K562 (cell line): ENCODE data around the gene RUNDC3A. TPM values are rescaled to one million over a fixed set of nuclear protein-coding genes. Genes with fewer than 3 reads are reported as not detected.

Experiments used
- ATAC-seq: fragments of 200-7000 bp; cut with Tn5 transposase; 3 replicates; pipeline ENCODE4 v1.9.1; 2020; ENCODE audit warnings: moderate library complexity
- BruUV-seq: library from RNA; stranded (reverse); fragments of 400-500 nt; replicated peaks from 2 replicates; lab custom pipeline; 2021; lab: Mats Ljungman, UMichigan
- CTCF ChIA-PET: fragments of 300-600 bp; formaldehyde crosslinking; extraction: SDS; loops from one replicate; lab custom pipeline; 2021; ENCODE audit warnings: low intra/inter-chr PET ratio; lab: Yijun Ruan, JAX
- POLR2A ChIA-PET: fragments of 300-600, 350-650 bp; sonication (Branson Sonifier 250); formaldehyde crosslinking; extraction: SDS; loops from one replicate; lab custom pipeline; 2021; ENCODE audit warnings: antibody characterized with exemption, inconsistent platforms; lab: Yijun Ruan, JAX
- DNase-seq, 4 experiments: peaks; one replicate each; pipeline versions ENCODE4 v3.0.0 to v3.0.0-alpha.2; 2011 to 2018; ENCODE audit warnings: low spot score in 3 of 4, mixed read lengths in 3 of 4; ENCODE audit errors: extremely low read depth in 1 of 4
- FAIRE-seq: peaks from 2 replicates; lab custom pipeline; 2011; peaks lifted over from hg19 to GRCh38; lab: Jason Lieb, UNC
- H2AFZ ChIP-seq: 2 replicates; pipeline ENCODE4 v1.6.0; 2011; ENCODE audit warnings: low read depth, low read length, control low read depth, inconsistent platforms
- H3K27ac ChIP-seq: fragments of 200-600 bp; 3 replicates; pipeline ENCODE4 v1.8.0; 2011; ENCODE audit warnings: low read depth, mild to moderate bottlenecking, control low read depth, inconsistent platforms, low read length, moderate library complexity, mixed read lengths; ENCODE audit errors: extremely low read depth
- H3K27me3 ChIP-seq, 2 experiments: fragments of 300-600 bp in 1 of 2; 2 replicates in 1 of 2; 3 replicates in 1 of 2; pipeline versions ENCODE4 v1.6.0 to v1.8.0; 2011; ENCODE audit warnings: inconsistent platforms in 2 of 2, low read length in 2 of 2, mild to moderate bottlenecking in 1 of 2, mixed read lengths in 1 of 2, moderate library complexity in 1 of 2; ENCODE audit not compliant: control insufficient read depth in 2 of 2, insufficient read depth in 2 of 2
- H3K36me3 ChIP-seq: fragments of 300-600 bp; 3 replicates; pipeline ENCODE4 v1.8.0; 2011; ENCODE audit warnings: mild to moderate bottlenecking, low read length, inconsistent platforms; ENCODE audit not compliant: control insufficient read depth, insufficient read depth
- H3K4me1 ChIP-seq, 2 experiments: fragments of 200-600 bp in 1 of 2; replicated peaks in 1 of 2; 2 replicates in 1 of 2; 3 replicates in 1 of 2; pipeline versions ENCODE4 v1.5.1 to v1.8.0; 2011; ENCODE audit warnings: inconsistent platforms in 2 of 2, low read length in 2 of 2, mild to moderate bottlenecking in 1 of 2, mixed read lengths in 1 of 2, moderate library complexity in 1 of 2; ENCODE audit not compliant: control insufficient read depth in 2 of 2, insufficient read depth in 2 of 2
- H3K4me2 ChIP-seq: 2 replicates; pipeline ENCODE4 v1.6.1; 2011; ENCODE audit warnings: low read length, control low read depth, inconsistent platforms, mixed read lengths; ENCODE audit not compliant: insufficient read depth
- H3K4me3 ChIP-seq: fragments of 200-600 bp; sonication (generic), shearing (Covaris generic); 2 replicates; pipeline ENCODE4 v1.5.1; 2016; ENCODE audit warnings: control low read depth, inconsistent platforms
- H3K79me2 ChIP-seq: fragments of 200-600 bp; 3 replicates; pipeline ENCODE4 v1.8.0; 2011; ENCODE audit warnings: low read length, inconsistent platforms; ENCODE audit not compliant: control insufficient read depth, insufficient read depth
- H3K9ac ChIP-seq, 2 experiments: 2 replicates each; pipeline versions ENCODE4 v1.6.0 to v1.6.1; 2011; ENCODE audit warnings: low read depth in 2 of 2, low read length in 2 of 2, control low read depth in 1 of 2, inconsistent platforms in 1 of 2, mild to moderate bottlenecking in 1 of 2, mixed read lengths in 1 of 2; ENCODE audit not compliant: insufficient read depth in 1 of 2
- H3K9me1 ChIP-seq: one replicate; pipeline ENCODE4 v1.6.0; 2011; ENCODE audit warnings: inconsistent platforms, mild to moderate bottlenecking, low read length, moderate library complexity; ENCODE audit not compliant: control insufficient read depth, insufficient read depth
- H3K9me3 ChIP-seq: replicated peaks from 2 replicates; pipeline ENCODE4 v1.5.1; 2011; ENCODE audit warnings: low read depth, low read length, inconsistent platforms; ENCODE audit not compliant: control insufficient read depth, insufficient read depth
- H4K20me1 ChIP-seq: replicated peaks from 2 replicates; pipeline ENCODE4 v1.6.1; 2011; ENCODE audit warnings: low read length, inconsistent platforms, mixed read lengths; ENCODE audit not compliant: control insufficient read depth, insufficient read depth
- HMBOX1 ChIP-seq: sonication (generic); IDR thresholded peaks from 2 replicates; pipeline ENCODE4 v1.6.1; 2016
- JUNB ChIP-seq: fragments of 450-650 bp; formaldehyde crosslinking; conservative IDR thresholded peaks from 2 replicates; pipeline ENCODE4 v1.4.0; 2020; ENCODE audit warnings: mild to moderate bottlenecking
- MCM2 ChIP-seq: fragments of 450-650 bp; IDR thresholded peaks from 2 replicates; pipeline ENCODE4 v1.6.1; 2017; ENCODE audit warnings: low read depth, mild to moderate bottlenecking
- MYC ChIP-seq, 2 experiments: fragments of 250-450 bp in 1 of 2; sonication (Bioruptor Pico) in 1 of 2; IDR thresholded peaks; 2 replicates each; pipeline versions ENCODE4 v1.5.1 to v1.6.1; 2012 to 2021; ENCODE audit warnings: low read depth in 2 of 2, borderline replicate concordance in 1 of 2, improper control_type of control experiment in 1 of 2, low read length in 1 of 2, mild to moderate bottlenecking in 1 of 2, moderate library complexity in 1 of 2
- PHF20 ChIP-seq: fragments of 450-650 bp; IDR thresholded peaks from 2 replicates; pipeline ENCODE4 v1.6.1; 2018; ENCODE audit not compliant: partially characterized antibody
- PRPF4 ChIP-seq: fragments of 200-400 bp; formaldehyde crosslinking; IDR thresholded peaks from one replicate; pipeline ENCODE4 v1.6.1; 2017; ENCODE audit warnings: low read length, low read depth, mild to moderate bottlenecking; ENCODE audit not compliant: insufficient read depth, poor library complexity, severe bottlenecking
- SMARCA5 ChIP-seq: fragments of 450-650 bp; IDR thresholded peaks from 2 replicates; pipeline ENCODE4 v1.6.1; 2016
- TEAD4 ChIP-seq, 2 experiments: sonication (generic) in 1 of 2; formaldehyde crosslinking in 1 of 2; IDR thresholded peaks; 2 replicates each; pipeline versions ENCODE4 v1.6.1 to v1.8.0; 2012 to 2022; ENCODE audit warnings: borderline replicate concordance in 1 of 2, inconsistent platforms in 1 of 2, low read length in 1 of 2, mild to moderate bottlenecking in 1 of 2, missing genetic modification reagents in 1 of 2
- ZNF12 ChIP-seq: sonication (generic); formaldehyde crosslinking; IDR thresholded peaks from 2 replicates; pipeline ENCODE4 v1.4.0; 2020; ENCODE audit warnings: mild to moderate bottlenecking, missing genetic modification reagents
- ZNF175 ChIP-seq: fragments of 200-800 bp; sonication (Bioruptor generic); IDR thresholded peaks from 2 replicates; pipeline ENCODE4 v1.6.1; 2016; ENCODE audit warnings: low read depth, mild to moderate bottlenecking, missing genetic modification characterization, missing compliant biosample characterization
- WGBS: fragments of 100-300 bp; shearing (Covaris generic); methylation state at CpG from one replicate; pipeline ENCODE4 v1.1.6; 2016; ENCODE audit warnings: low coverage, mixed read lengths; ENCODE audit not compliant: insufficient coverage; ENCODE audit errors: missing lambda C conversion rate; 5-methylcytosine and 5-hydroxymethylcytosine counted together
- in situ Hi-C: fragments of 300-500 bp; cut with MboI; formaldehyde crosslinking; loops from 4 replicates; pipeline ENCODE4 v1.15.0; 2018; ENCODE audit warnings: inconsistent platforms, mixed read lengths
- intact Hi-C: fragments of 100-400 bp; cut with micrococcal nuclease; formaldehyde crosslinking; loops from 2 replicates; pipeline ENCODE4 v1.14.2; 2022
- polyA plus RNA-seq, 8 experiments: library from polyadenylated mRNA; depleted of rRNA in 4 of 8; stranded (reverse) in 5 of 8; unstranded in 3 of 8; fragments of >200 nt; fragmentation: Nextera tagmentation in 2 of 8; fragmentation: Illumina TruSeq in 1 of 8; extraction: Ambion mirVana in 2 of 8; extraction: Trizol in 1 of 8; gene quantifications; 2 replicates each; pipeline versions ENCODE4 v1.2.1 to v1.2.3, GENCODE V29; 2011 to 2014; ENCODE audit warnings: inconsistent platforms in 1 of 8, missing spikeins in 1 of 8
- total RNA-seq, 7 experiments: library from RNA; depleted of rRNA in 6 of 7; stranded (reverse); fragments of >200 nt in 6 of 7; fragmentation: Illumina TruSeq in 2 of 7; extraction: Trizol in 2 of 7; gene quantifications; 2 replicates each; pipeline versions ENCODE4 v1.2.1 to v1.2.3, GENCODE V29; 2011 to 2021; ENCODE audit warnings: low replicate concordance in 1 of 7

The RUNDC3A gene
- total and polyA plus RNA-seq, 9 of the 15 experiments (the other 6 are each of a cell fraction or from before 2014, with no cell fraction given), result not detected

GRCh38 chr17:44272954-44273353, 35.4 kb upstream of the RUNDC3A start:
- in situ Hi-C loops (no loop called here), intact Hi-C loops (no loop called here)
- H3K79me2 ChIP-seq, result no peaks in the 10 kb centered on the region
- no peaks in the 10 kb centered on the region for H4K20me1 ChIP-seq
- H3K27me3 ChIP-seq, result no peaks in the 10 kb centered on the region
- H3K4me3 ChIP-seq, result no peak overlapping the region
- no peaks in the 10 kb centered on the region for H3K9me3 ChIP-seq
- POLR2A ChIA-PET, result interaction anchor here (0.7 to 1.2 kb wide), 3 partner anchors 9 to 107 kb away, joined by 3 read pairs; no protein-coding TSS in a partner anchor
- ATAC-seq (no peak), DNase-seq (no peak), FAIRE-seq (no peak)
- H3K4me2 ChIP-seq, result no peak overlapping the region
- no peak overlapping the region for H2AFZ ChIP-seq
- CTCF ChIA-PET, result no interaction called here
- peaks cover 29 to 42% of the 10 kb centered on the region in 2 experiments for H3K4me1 ChIP-seq
- H3K9ac ChIP-seq, result peak overlapping the region in 1 of 2 experiments; percentile 10; a peak in 1 of 4 replicates
- no peaks in the 10 kb centered on the region for H3K9me1 ChIP-seq
- BruUV-seq, result no TSS peak
- WGBS, result 75% methylated on average over 4 of the region's 6 CpGs
- H3K36me3 ChIP-seq, result no peaks in the 10 kb centered on the region
- no peak overlapping the region for H3K27ac ChIP-seq
- TF ChIP-seq JUNB (CRISPR knock-in tag), result no peak
- TF ChIP-seq ZNF12 (CRISPR knock-in tag), result no peak
- TF ChIP-seq SMARCA5, result no peak
- no peak for TF ChIP-seq MCM2
- TF ChIP-seq HMBOX1, result no peak
- no peak for TF ChIP-seq PRPF4
- no peak for TF ChIP-seq ZNF175
- no peak for TF ChIP-seq TEAD4 (IDR thresholded peaks at IDR 0.05; ENCODE audit: low read length)
- no peak for TF ChIP-seq TEAD4 (CRISPR knock-in tag; IDR thresholded peaks at IDR 0.05; ENCODE audit: borderline replicate concordance)
- TF ChIP-seq PHF20, result no peak
- no peak for TF ChIP-seq MYC (IDR thresholded peaks at IDR 0.05; ENCODE audit: low read depth, low read length)
- no peak for TF ChIP-seq MYC (CRISPR knock-in tag; IDR thresholded peaks at IDR 0.05; ENCODE audit: borderline replicate concordance, low read depth)
